Tibial nerve (tissue), 3 donors: ENCODE results near the gene IL22RA1.

ENCODE experiments used
- CTCF ChIP-seq, 5 experiments: fragments of 200-600 bp in 3 of 5; fragments of 450-650 bp in 2 of 5; sonication (generic) in 3 of 5; IDR thresholded peaks; one replicate each; pipeline ENCODE4 v1.5.1; 2016 to 2019; ENCODE audit warnings: antibody characterized with exemption in 5 of 5, mild to moderate bottlenecking in 3 of 5, moderate library complexity in 2 of 5
- POLR2A ChIP-seq, 2 donors: fragments of 450-650 bp; IDR thresholded peaks; one replicate each; pipeline ENCODE4 v1.6.1; 2017; ENCODE audit warnings: antibody characterized with exemption in 2 of 2, mild to moderate bottlenecking in 2 of 2, moderate library complexity in 2 of 2

- TF ChIP-seq POLR2A (IDR thresholded peaks at IDR 0.05): no peak
- no peak for TF ChIP-seq CTCF (IDR thresholded peaks at IDR 0.05)
Observed at GRCh38 chr1:24151175-24151533, 8.2 kb upstream of the IL22RA1 start.
